H1 (cell line): ENCODE measurements around the gene RPS27. TPM values are rescaled to one million over a fixed set of nuclear protein-coding genes. Genes with fewer than 3 reads are reported as not detected.
A peak's percentile ranks its signal among the peaks of the same experiment; 100 is the strongest.

ENCODE experiments used
- BCL11A ChIP-seq, 2 experiments: IDR thresholded peaks; one replicate each; pipeline ENCODE4 v1.6.1; 2011; ENCODE audit warnings: low read depth in 2 of 2, low read length in 2 of 2, mild to moderate bottlenecking in 2 of 2
- CBX8 ChIP-seq: fragments of 300-800, 300-1000 bp; sonication (generic); IDR thresholded peaks from 2 replicates; pipeline ENCODE4 v1.7.1; 2016; ENCODE audit warnings: low read depth, low read length, borderline replicate concordance
- CHD2 ChIP-seq: IDR thresholded peaks from 2 replicates; pipeline ENCODE4 v1.6.1; 2012; ENCODE audit warnings: low read length, improper control_type of control experiment
- CREB1 ChIP-seq: IDR thresholded peaks from 2 replicates; pipeline ENCODE4 v1.6.1; 2012; ENCODE audit warnings: inconsistent platforms
- CTBP2 ChIP-seq: IDR thresholded peaks from 2 replicates; pipeline ENCODE4 v1.7.0; 2011; ENCODE audit warnings: borderline replicate concordance, mild to moderate bottlenecking, moderate library complexity, mixed read lengths, low read length; ENCODE audit not compliant: insufficient read depth, insufficient read length
- EGR1 ChIP-seq: IDR thresholded peaks from 2 replicates; pipeline ENCODE4 v1.6.1; 2011; ENCODE audit warnings: low read depth, low read length, borderline replicate concordance
- EP300 ChIP-seq, 2 experiments: IDR thresholded peaks; 1 replicate in 1 of 2; 2 replicates in 1 of 2; pipeline ENCODE4 v1.6.1; 2011 to 2012; ENCODE audit warnings: low read depth in 2 of 2, low read length in 2 of 2, mild to moderate bottlenecking in 2 of 2, borderline replicate concordance in 1 of 2, inconsistent platforms in 1 of 2, moderate library complexity in 1 of 2
- HDAC6 ChIP-seq: IDR thresholded peaks from one replicate; pipeline ENCODE4 v1.7.1; 2012; ENCODE audit warnings: low read depth, mild to moderate bottlenecking, inconsistent platforms, low read length, moderate library complexity
- KDM4A ChIP-seq: IDR thresholded peaks from one replicate; pipeline ENCODE4 v1.7.1; 2012; ENCODE audit warnings: low read depth, mild to moderate bottlenecking, moderate library complexity, low read length, inconsistent platforms; ENCODE audit not compliant: severe bottlenecking
- KDM5A ChIP-seq: fragments of 200-600 bp; IDR thresholded peaks from 2 replicates; pipeline ENCODE4 v1.7.1; 2012; ENCODE audit warnings: mild to moderate bottlenecking, low read length, inconsistent platforms, mixed read lengths
- NRF1 ChIP-seq: IDR thresholded peaks from 2 replicates; pipeline ENCODE4 v1.6.1; 2011; ENCODE audit warnings: mild to moderate bottlenecking, low read depth, low read length, improper control_type of control experiment
- POLR2A ChIP-seq, 2 experiments: IDR thresholded peaks; 1 replicate in 1 of 2; 2 replicates in 1 of 2; pipeline ENCODE4 v1.6.1; 2011; ENCODE audit warnings: low read depth in 2 of 2, low read length in 2 of 2, mild to moderate bottlenecking in 2 of 2; ENCODE audit errors: control extremely low read depth in 1 of 2
- RAD21 ChIP-seq, 2 experiments: IDR thresholded peaks in 1 of 2; conservative IDR thresholded peaks in 1 of 2; 2 replicates each; pipeline ENCODE4 v1.6.1; 2011; ENCODE audit warnings: low read depth in 2 of 2, low read length in 2 of 2, improper control_type of control experiment in 1 of 2, inconsistent platforms in 1 of 2, mild to moderate bottlenecking in 1 of 2, moderate library complexity in 1 of 2
- RXRA ChIP-seq: IDR thresholded peaks from 2 replicates; pipeline ENCODE4 v1.6.1; 2011; ENCODE audit warnings: low read depth, mild to moderate bottlenecking, low read length, moderate library complexity; ENCODE audit not compliant: insufficient read depth
- SIN3A ChIP-seq, 2 experiments: IDR thresholded peaks in 1 of 2; conservative IDR thresholded peaks in 1 of 2; 2 replicates each; pipeline ENCODE4 v1.6.1; 2011 to 2012; ENCODE audit warnings: low read length in 2 of 2, improper control_type of control experiment in 1 of 2, low read depth in 1 of 2, mild to moderate bottlenecking in 1 of 2
- SP2 ChIP-seq: IDR thresholded peaks from 2 replicates; pipeline ENCODE4 v1.6.1; 2012; ENCODE audit warnings: mild to moderate bottlenecking, low read length, inconsistent platforms
- SP4 ChIP-seq: IDR thresholded peaks from 2 replicates; pipeline ENCODE4 v1.6.1; 2012; ENCODE audit warnings: low read length, inconsistent platforms
- SRF ChIP-seq: IDR thresholded peaks from 2 replicates; pipeline ENCODE4 v1.6.1; 2011; ENCODE audit warnings: mild to moderate bottlenecking, low read depth, low read length, moderate library complexity
- TAF1 ChIP-seq: IDR thresholded peaks from 2 replicates; pipeline ENCODE4 v1.6.1; 2011; ENCODE audit warnings: mild to moderate bottlenecking, low read depth, low read length
- TAF7 ChIP-seq: optimal IDR thresholded peaks from 2 replicates; pipeline ENCODE3; 2011; ENCODE audit warnings: low read depth, mild to moderate bottlenecking, inconsistent platforms, low read length, moderate library complexity, borderline replicate concordance
- TCF12 ChIP-seq: IDR thresholded peaks from 2 replicates; pipeline ENCODE4 v1.6.1; 2011; ENCODE audit warnings: low read depth, mild to moderate bottlenecking, low read length
- YY1 ChIP-seq: IDR thresholded peaks from 2 replicates; pipeline ENCODE4 v1.6.1; 2011; ENCODE audit warnings: low read depth, mild to moderate bottlenecking, low read length
- ZNF274 ChIP-seq: IDR thresholded peaks from 2 replicates; pipeline ENCODE4 v1.7.0; 2012; ENCODE audit warnings: low read length, borderline replicate concordance; ENCODE audit errors: extremely low read depth
- polyA plus RNA-seq, 7 experiments: library from polyadenylated mRNA; depleted of rRNA in 3 of 7; stranded (reverse) in 5 of 7; unstranded in 2 of 7; fragments of >200 nt in 5 of 7; fragments of 200-250 nt in 2 of 7; gene quantifications; 1 replicate in 5 of 7; 2 replicates in 1 of 7; 4 replicates in 1 of 7; pipeline versions ENCODE4 v1.2.1 to v1.2.3, GENCODE V29; 2011 to 2013; ENCODE audit warnings: missing spikeins in 2 of 7, mixed read lengths in 2 of 7
- total RNA-seq: library from RNA; stranded (reverse); fragmentation: NEBNext Ultra II Directional; extraction: Animal tissue kit (Norgen Biotek cat#: 25700); gene quantifications from 2 replicates; pipeline ENCODE4 v1.2.1, GENCODE V29; 2021
- TF ChIP-seq, protein P1 (sequence below): IDR thresholded peaks from 2 replicates; pipeline ENCODE4 v1.6.1; 2012; ENCODE audit warnings: inconsistent platforms

Gene RPS27
- total and polyA plus RNA-seq, 2 of the 8 experiments (the other 6 are each of a cell fraction or from before 2014, with no cell fraction given): 1,810 to 3,155 TPM

DNA sequence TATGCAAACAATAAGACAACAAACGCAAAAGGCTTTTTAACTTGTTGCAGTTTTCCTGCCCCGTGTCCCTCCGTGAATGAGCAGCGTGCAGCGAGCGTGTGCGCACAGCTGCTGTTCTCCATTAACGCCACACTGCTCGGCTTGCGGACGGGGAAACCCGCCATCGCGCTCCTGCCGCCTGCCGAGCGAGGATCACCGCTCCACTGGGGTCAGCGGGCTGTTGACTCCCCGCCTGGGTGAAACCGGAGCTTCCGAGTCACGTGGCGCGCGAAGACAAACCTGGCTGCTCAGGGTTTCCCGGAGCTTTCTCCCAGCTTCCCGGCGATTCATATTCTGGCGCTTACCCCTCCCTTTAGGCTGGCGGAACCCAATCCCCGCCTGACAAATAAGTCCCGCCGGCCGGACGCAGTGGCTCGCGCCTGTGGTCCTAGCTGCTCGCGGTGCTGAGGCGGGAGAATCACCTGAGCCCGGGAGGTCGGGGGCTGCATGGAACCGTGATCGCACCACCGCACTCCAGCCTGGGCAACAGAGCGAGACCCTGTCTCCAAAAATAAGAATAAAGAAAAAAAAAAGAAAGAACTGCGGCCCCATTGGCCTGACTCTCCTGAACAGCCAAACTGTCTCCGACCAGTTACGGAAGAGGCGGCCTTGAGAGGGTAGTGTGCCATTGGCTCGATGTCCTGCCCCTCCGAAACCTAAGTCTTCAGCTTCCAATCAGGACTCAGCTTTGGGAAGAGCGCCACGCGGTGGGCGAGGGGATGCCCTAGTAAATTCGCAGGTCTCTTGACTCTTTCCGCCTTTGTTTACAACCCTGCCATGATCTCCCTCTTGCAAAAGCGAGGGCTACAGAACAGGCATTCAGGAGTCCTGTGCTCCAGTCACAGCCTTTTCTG is 23.2 kb upstream of the RPS27 start, which contains the start of gene CREB3L4 (continued):
- no peak for TF ChIP-seq EGR1
- TF ChIP-seq KDM4A: peak; percentile 74
- peak; percentile 51 to 69; a peak in 3 of 4 replicates for TF ChIP-seq SIN3A (conservative IDR thresholded peaks at IDR 0.05 in 1 of 2, IDR thresholded peaks at IDR 0.05 in 1 of 2; ENCODE audit: low read depth in 1 of 2, low read length in 2 of 2)
- no peak for TF ChIP-seq SRF
- TF ChIP-seq, protein P1, sequence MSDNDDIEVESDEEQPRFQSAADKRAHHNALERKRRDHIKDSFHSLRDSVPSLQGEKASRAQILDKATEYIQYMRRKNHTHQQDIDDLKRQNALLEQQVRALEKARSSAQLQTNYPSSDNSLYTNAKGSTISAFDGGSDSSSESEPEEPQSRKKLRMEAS: peak; percentile 93
- TF ChIP-seq YY1: peak; percentile 83; the same call in 1 of the 2 replicates
- no peak for TF ChIP-seq RXRA
- TF ChIP-seq TCF12: no peak
- no peak for TF ChIP-seq EP300 (IDR thresholded peaks at IDR 0.05; ENCODE audit: borderline replicate concordance in 1 of 2, low read depth in 2 of 2, low read length in 2 of 2)
- peak; percentile 87 for TF ChIP-seq TAF1
- TF ChIP-seq CTBP2: no peak
- TF ChIP-seq KDM5A: no peak; the same call in 1 of the 2 replicates
- TF ChIP-seq SP2: peak; percentile 69
- no peak for TF ChIP-seq BCL11A (IDR thresholded peaks at IDR 0.05; ENCODE audit: low read depth in 2 of 2, low read length in 2 of 2)
- TF ChIP-seq ZNF274: no peak
- peak; percentile 6 to 11; a peak in 1 of 4 replicates for TF ChIP-seq RAD21 (IDR thresholded peaks at IDR 0.05 in 1 of 2, conservative IDR thresholded peaks at IDR 0.05 in 1 of 2; ENCODE audit: low read depth in 2 of 2, low read length in 2 of 2)
- TF ChIP-seq TAF7: peak; percentile 76
- TF ChIP-seq SP4: peak; percentile 74; the same call in 1 of the 2 replicates
- TF ChIP-seq CBX8: no peak
- peak; percentile 91 for TF ChIP-seq CHD2
- TF ChIP-seq HDAC6: no peak
- peak; percentile 46; the same call in 1 of the 2 replicates for TF ChIP-seq CREB1
- TF ChIP-seq NRF1: no peak
- TF ChIP-seq POLR2A (IDR thresholded peaks at IDR 0.05; ENCODE audit: control extremely low read depth in 1 of 2, low read depth in 2 of 2, low read length in 2 of 2): peak; percentile 78 to 82
